GM12874 (cell line): ENCODE data around the gene RTF1.

Experiments used
- TF ChIP-seq, protein P1 (sequence below): IDR thresholded peaks from 2 replicates; pipeline ENCODE4 v1.5.1; 2011; ENCODE audit warnings: low read depth, mild to moderate bottlenecking, control low read depth, low read length, moderate library complexity; ENCODE audit not compliant: insufficient read depth

The RTF1 gene

DNA sequence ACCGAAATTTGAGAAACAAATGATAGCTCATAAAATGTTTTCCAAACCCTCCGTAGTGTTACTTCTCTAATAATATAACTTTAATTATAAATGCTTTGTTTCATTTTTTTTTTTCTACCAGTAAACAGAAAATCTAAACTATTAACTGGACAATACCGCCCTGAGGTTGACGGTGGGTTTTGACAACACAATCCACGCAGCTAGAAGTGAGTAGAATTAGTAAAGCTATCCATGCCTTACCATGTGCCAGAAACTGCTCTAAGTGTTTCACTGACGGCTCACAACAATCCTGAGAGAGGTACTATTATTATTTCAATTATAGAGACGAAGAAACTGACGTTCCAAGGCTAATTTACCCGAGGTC lies 15.0 kb upstream of the RTF1 start:
- TF ChIP-seq, protein P1, sequence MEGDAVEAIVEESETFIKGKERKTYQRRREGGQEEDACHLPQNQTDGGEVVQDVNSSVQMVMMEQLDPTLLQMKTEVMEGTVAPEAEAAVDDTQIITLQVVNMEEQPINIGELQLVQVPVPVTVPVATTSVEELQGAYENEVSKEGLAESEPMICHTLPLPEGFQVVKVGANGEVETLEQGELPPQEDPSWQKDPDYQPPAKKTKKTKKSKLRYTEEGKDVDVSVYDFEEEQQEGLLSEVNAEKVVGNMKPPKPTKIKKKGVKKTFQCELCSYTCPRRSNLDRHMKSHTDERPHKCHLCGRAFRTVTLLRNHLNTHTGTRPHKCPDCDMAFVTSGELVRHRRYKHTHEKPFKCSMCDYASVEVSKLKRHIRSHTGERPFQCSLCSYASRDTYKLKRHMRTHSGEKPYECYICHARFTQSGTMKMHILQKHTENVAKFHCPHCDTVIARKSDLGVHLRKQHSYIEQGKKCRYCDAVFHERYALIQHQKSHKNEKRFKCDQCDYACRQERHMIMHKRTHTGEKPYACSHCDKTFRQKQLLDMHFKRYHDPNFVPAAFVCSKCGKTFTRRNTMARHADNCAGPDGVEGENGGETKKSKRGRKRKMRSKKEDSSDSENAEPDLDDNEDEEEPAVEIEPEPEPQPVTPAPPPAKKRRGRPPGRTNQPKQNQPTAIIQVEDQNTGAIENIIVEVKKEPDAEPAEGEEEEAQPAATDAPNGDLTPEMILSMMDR, result no peak

DNA sequence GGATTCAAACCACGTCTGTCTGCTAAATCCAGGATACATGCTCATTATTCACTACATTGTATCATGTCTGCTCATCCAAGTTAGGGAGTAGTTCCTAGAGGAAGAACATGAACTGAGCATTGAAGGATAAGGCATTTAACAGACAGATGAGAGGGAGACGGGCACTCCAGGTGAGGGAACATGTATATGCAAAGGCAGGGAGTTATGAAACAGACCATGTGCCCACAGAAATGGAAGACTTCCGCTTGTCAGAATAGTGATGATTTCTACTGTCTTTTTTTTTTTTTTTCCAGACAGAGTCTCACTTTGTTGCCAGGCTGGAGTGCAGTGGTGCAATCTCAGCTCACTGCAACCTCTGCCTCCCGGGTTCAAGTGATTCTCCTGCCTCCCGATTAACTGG lies 9.6 kb upstream of the RTF1 start:
- TF ChIP-seq, protein P1, result no peak

DNA sequence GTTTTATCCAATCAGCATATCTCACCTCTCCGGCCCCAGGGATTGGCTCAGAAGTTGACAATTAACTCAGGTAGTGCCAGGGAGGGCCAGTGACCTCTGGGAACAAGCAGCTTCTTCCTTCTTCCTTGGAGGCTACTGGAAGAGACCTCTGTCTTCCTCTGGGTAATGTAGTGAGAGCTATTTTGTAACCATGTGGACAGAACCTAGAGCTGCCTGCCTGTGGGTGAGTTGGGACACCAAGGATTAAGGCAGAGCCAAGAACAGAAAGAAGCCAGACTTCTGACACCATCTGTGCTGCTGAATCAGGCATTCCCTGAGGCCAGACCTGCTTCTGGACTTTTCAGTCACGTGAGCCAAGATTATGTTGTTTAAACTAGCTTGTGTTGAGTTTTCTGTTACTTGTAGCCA lies 8.7 kb upstream of the RTF1 start:
- TF ChIP-seq, protein P1, result no peak

DNA sequence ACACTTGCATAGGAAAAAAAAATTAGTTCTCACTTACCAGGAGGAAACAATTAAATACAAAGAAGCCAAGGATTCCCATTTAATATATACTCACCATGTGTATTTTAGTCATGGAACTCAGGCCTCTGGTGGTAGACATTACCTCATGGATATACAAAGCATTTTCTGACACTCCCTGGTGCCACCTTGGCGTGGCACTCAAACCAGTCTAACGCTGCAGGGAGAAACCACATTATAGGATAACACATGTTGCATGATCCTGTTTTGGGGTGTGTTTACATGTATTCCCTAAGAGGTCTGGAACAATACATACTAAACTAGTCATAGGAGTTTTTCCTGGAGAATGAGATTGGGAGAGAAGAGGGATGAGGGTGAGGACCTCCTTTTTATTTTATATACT lies 5.9 kb upstream of the RTF1 start:
- TF ChIP-seq, protein P1, result no peak

DNA sequence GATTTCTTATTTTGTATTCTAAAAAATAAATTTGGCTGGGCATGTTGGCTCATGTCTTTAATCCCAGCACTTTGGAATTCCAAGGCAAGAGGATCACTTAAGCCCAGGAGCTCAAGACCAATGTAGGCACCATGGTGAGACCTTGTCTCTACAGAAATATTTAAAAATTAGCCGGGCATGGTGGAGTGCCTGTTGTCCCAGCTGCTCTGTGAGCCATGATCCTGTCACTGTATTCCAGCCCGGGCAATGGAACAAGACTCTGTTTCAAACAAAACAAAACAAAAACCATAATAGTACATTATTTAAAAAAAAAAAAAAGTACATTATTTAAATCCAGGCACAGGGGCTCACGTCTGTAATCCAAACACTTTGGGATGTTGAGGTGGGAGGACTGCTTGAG lies 5.5 kb upstream of the RTF1 start:
- TF ChIP-seq, protein P1, result no peak

DNA sequence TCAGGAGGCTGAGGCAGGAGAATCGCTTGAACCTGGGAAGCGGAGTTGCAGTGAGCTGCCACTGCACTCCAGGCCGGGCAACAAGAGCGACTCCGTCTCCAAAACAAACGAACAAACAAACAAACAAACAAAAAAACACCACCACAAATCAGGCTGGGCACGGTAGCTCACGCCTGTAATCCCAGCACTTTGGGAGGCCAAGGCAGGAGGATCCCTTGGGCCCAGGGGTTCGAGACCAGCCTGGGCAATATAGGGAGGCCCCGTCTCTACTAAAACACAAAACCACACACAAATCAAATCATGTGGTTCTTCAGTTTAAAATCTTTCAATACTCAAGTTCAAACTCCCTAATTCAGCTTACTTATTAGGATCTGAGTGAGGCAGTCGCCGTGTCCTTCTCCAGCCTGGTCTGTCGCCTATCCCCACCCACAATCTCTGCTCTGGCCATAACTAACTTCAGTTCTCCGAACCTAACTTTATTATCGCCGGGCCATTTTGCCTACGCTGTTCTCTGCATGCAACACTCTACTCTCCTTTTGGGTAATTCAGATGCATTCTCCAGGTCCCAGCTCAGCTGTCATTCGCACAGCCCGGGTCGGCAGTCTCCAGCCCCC lies 660 bp upstream of the RTF1 start:
- TF ChIP-seq, protein P1, result no peak

DNA sequence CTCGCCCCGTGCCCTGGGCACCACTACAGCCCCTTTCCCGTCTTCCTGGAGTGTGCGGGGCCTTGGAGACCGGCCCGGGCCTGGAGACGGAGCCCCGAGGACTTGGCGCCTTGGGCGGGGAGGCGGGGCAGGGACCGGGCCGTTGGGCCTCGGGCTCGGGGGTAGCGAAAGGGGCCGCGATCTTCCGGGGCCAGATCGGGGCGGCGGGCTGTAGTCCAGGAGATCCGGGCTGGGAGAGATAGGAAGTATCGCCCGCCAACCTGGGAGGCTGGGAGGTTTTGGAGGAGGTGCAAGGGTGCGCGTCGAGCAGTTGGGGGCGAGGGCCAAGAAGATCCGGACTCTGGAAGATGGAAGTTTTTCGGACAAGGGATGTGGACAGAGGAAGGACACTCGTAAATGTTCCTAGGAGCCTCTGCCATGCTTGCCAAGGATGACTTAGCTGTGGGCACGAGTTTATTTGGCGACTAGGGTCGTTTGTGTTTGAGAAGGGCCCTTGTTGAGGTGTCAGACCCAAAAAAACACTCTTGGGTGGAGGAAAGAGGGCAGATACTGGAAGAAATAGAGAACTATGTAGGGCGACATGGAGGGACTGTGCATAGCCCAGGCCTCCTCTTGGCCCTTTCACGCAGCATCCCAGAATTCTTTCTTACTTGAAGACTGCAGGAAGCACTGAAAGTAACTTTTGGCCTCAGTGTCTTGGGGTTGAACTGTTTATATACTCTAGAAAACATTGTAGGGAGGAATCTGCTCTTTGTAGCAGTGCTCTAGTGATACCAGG lies 712 bp downstream of the RTF1 start:
- TF ChIP-seq, protein P1, result no peak
